GM12891 (cell line): ENCODE results near the gene LIPC.

ENCODE experiments used
- DNase-seq: peaks from one replicate; pipeline ENCODE4 v3.0.0; 2011; ENCODE audit warnings: low spot score; ENCODE audit not compliant: insufficient read length
- FAIRE-seq: peaks from 2 replicates; lab custom pipeline; 2011; peaks lifted over from hg19 to GRCh38; lab: Jason Lieb, UNC
- PAX5 ChIP-seq: IDR thresholded peaks from 2 replicates; pipeline ENCODE4 v1.6.1; 2011; ENCODE audit warnings: low read length, moderate library complexity, mild to moderate bottlenecking; ENCODE audit not compliant: insufficient read depth, severe bottlenecking
- POLR2A ChIP-seq: IDR thresholded peaks from 2 replicates; pipeline ENCODE4 v1.6.1; 2011; ENCODE audit warnings: low read depth, low read length, control low read depth
- POLR2AphosphoS5 ChIP-seq: IDR thresholded peaks from 2 replicates; pipeline ENCODE4 v1.6.1; 2011; ENCODE audit warnings: low read depth, low read length, control low read depth
- POU2F2 ChIP-seq: IDR thresholded peaks from 2 replicates; pipeline ENCODE4 v1.6.1; 2011; ENCODE audit warnings: low read depth, mild to moderate bottlenecking, control low read depth, low read length, moderate library complexity
- SPI1 ChIP-seq: IDR thresholded peaks from 2 replicates; pipeline ENCODE4 v1.6.1; 2011; ENCODE audit warnings: low read depth, low read length, control low read depth
- TAF1 ChIP-seq: IDR thresholded peaks from 2 replicates; pipeline ENCODE4 v1.6.1; 2011; ENCODE audit warnings: low read depth, low read length, control low read depth

The LIPC gene

GRCh38 chr15:58554758-58555157, 123.0 kb downstream of the LIPC start:
- TF ChIP-seq POLR2AphosphoS5 (no peak), POU2F2 (no peak), TAF1 (no peak), POLR2A (no peak), SPI1 (no peak), PAX5 (no peak)
- DNase-seq (no peak), FAIRE-seq (no peak)

GRCh38 chr15:58555162-58556027, 123.6 kb downstream of the LIPC start:
- DNase-seq (no peak), FAIRE-seq (no peak)
- no peak for TF ChIP-seq PAX5
- no peak for TF ChIP-seq POLR2A
- TF ChIP-seq POLR2AphosphoS5, result no peak
- no peak for TF ChIP-seq POU2F2
- no peak for TF ChIP-seq TAF1
- no peak for TF ChIP-seq SPI1

GRCh38 chr15:58556028-58556361, 124.2 kb downstream of the LIPC start:
- no peak for FAIRE-seq
- DNase-seq, result no peak
- TF ChIP-seq SPI1 (no peak), POU2F2 (no peak), POLR2A (no peak), POLR2AphosphoS5 (no peak), PAX5 (no peak), TAF1 (no peak)

GRCh38 chr15:58556541-58556940, 124.8 kb downstream of the LIPC start:
- no peak for FAIRE-seq
- DNase-seq, result no peak
- no peak for TF ChIP-seq POLR2A
- no peak for TF ChIP-seq SPI1
- TF ChIP-seq PAX5, result no peak
- TF ChIP-seq POLR2AphosphoS5, result no peak
- no peak for TF ChIP-seq TAF1
- TF ChIP-seq POU2F2, result no peak

- TF ChIP-seq POLR2AphosphoS5, result no peak
- DNase-seq, result no peak
- no peak for FAIRE-seq
Measured at GRCh38 chr15:58558777-58559176, 127.0 kb downstream of the LIPC start.

GRCh38 chr15:58559904-58560588, 128.3 kb downstream of the LIPC start:
- no peak for DNase-seq
- no peak for FAIRE-seq
- no peak for TF ChIP-seq POLR2AphosphoS5
- TF ChIP-seq POU2F2, result no peak
- no peak for TF ChIP-seq POLR2A
- no peak for TF ChIP-seq PAX5
- no peak for TF ChIP-seq TAF1
- no peak for TF ChIP-seq SPI1

- DNase-seq (no peak), FAIRE-seq (no peak)
- no peak for TF ChIP-seq TAF1
- TF ChIP-seq POU2F2, result no peak
- TF ChIP-seq POLR2A, result no peak
- no peak for TF ChIP-seq SPI1
- no peak for TF ChIP-seq POLR2AphosphoS5
- no peak for TF ChIP-seq PAX5
Measured at GRCh38 chr15:58561321-58561720, 129.5 kb downstream of the LIPC start.

GRCh38 chr15:58562135-58562534, 130.3 kb downstream of the LIPC start:
- no peak for FAIRE-seq
- no peak for DNase-seq
- TF ChIP-seq PAX5 (no peak), POLR2A (no peak), SPI1 (no peak), POLR2AphosphoS5 (no peak), TAF1 (no peak), POU2F2 (no peak)

GRCh38 chr15:58564981-58565380, 133.2 kb downstream of the LIPC start:
- DNase-seq, result no peak
- TF ChIP-seq POLR2A (no peak), PAX5 (no peak), POLR2AphosphoS5 (no peak), SPI1 (no peak), TAF1 (no peak), POU2F2 (no peak)

More at GRCh38 chr15:58564981-58565380, 133.2 kb downstream of the LIPC start:
- FAIRE-seq, result no peak
